Activated T-cell treated with anti-CD3 and anti-CD28 coated beads, Interleukin-2, amount 50 U/mL, for 72 hours (primary cell): ENCODE data around the gene ERMARD. TPM values are rescaled to one million over a fixed set of nuclear protein-coding genes. Genes with fewer than 3 reads are reported as not detected.

Experiments used
- ATAC-seq, 2 donors: fragments of 150-1000 bp; cut with Tn5 transposase; replicated peaks in 1 of 2; 2 replicates each; pipeline ENCODE4 v1.10.0; 2021; ENCODE audit warnings: moderate library complexity in 2 of 2, mild to moderate bottlenecking in 1 of 2
- DNase-seq, 2 donors: peaks; one replicate each; pipeline ENCODE4 v3.0.0; 2021 to 2022; ENCODE audit warnings: mixed read lengths in 1 of 2
- H3K27ac Mint-ChIP-seq: one replicate; pipeline ENCODE4 v1.8.0; 2022; ENCODE audit warnings: mild to moderate bottlenecking, moderate library complexity, mixed read lengths
- H3K27me3 Mint-ChIP-seq: one replicate; pipeline ENCODE4 v1.8.0; 2022; ENCODE audit warnings: low read depth, mixed read lengths
- H3K36me3 Mint-ChIP-seq, 2 donors: one replicate each; pipeline ENCODE4 v1.8.0; 2022; ENCODE audit warnings: mixed read lengths in 2 of 2, mild to moderate bottlenecking in 1 of 2; ENCODE audit not compliant: insufficient read depth in 2 of 2
- H3K4me1 Mint-ChIP-seq: one replicate; pipeline ENCODE4 v1.8.0; 2022; ENCODE audit warnings: low read depth, mixed read lengths
- H3K4me3 Mint-ChIP-seq, 2 donors: one replicate each; pipeline ENCODE4 v1.8.0; 2022; ENCODE audit warnings: mild to moderate bottlenecking in 2 of 2, mixed read lengths in 2 of 2, moderate library complexity in 2 of 2
- H3K9me3 Mint-ChIP-seq, 2 donors: one replicate each; pipeline ENCODE4 v1.8.0; 2022; ENCODE audit warnings: mixed read lengths in 2 of 2
- total RNA-seq, 2 donors: library from RNA; stranded (reverse); gene quantifications; one replicate each; pipeline ENCODE4 v1.2.3, GENCODE V29; 2022

The ERMARD gene
- total RNA-seq, 2 donors from 2014 or later, result 30.5 to 37.9 TPM

GRCh38 chr6:169813969-169814368 is 62.5 kb downstream of the ERMARD start:
- Mint-ChIP-seq H3K9me3 (peaks cover 6% of the 10 kb centered on the region in 2 donors), H3K27me3 (peaks cover 21% of the 10 kb centered on the region), H3K36me3 (peaks cover 0 to 3% of the 10 kb centered on the region in 2 donors), H3K27ac (no peak overlapping the region), H3K4me3 (no peak overlapping the region), H3K4me1 (peaks cover 6% of the 10 kb centered on the region)
- ATAC-seq (no peak), DNase-seq (no peak)

GRCh38 chr6:169816054-169816453 is 64.6 kb downstream of the ERMARD start:
- no peak overlapping the region for H3K4me3 Mint-ChIP-seq
- no peak overlapping the region for H3K27ac Mint-ChIP-seq
- H3K27me3 Mint-ChIP-seq, result peaks cover 27% of the 10 kb centered on the region

GRCh38 chr6:169816975-169817374 is 65.6 kb downstream of the ERMARD start:
- ATAC-seq (no peak), DNase-seq (no peak)
- Mint-ChIP-seq H3K27ac (no peak overlapping the region), H3K36me3 (peaks cover 2 to 3% of the 10 kb centered on the region in 2 donors), H3K27me3 (peaks cover 32% of the 10 kb centered on the region), H3K9me3 (peaks cover 6% of the 10 kb centered on the region in 2 donors), H3K4me3 (no peak overlapping the region), H3K4me1 (no peaks in the 10 kb centered on the region)

More at GRCh38 chr6:169816054-169816453, 64.6 kb downstream of the ERMARD start:
- H3K9me3 Mint-ChIP-seq, result peaks cover 6% of the 10 kb centered on the region in 2 donors
- H3K36me3 Mint-ChIP-seq, result peaks cover 2 to 3% of the 10 kb centered on the region in 2 donors
- DNase-seq (no peak), ATAC-seq (no peak)
- no peaks in the 10 kb centered on the region for H3K4me1 Mint-ChIP-seq

GRCh38 chr6:169820358-169820757 is 68.9 kb downstream of the ERMARD start:
- Mint-ChIP-seq H3K9me3 (peaks cover 6% of the 10 kb centered on the region in 2 donors), H3K27me3 (peaks cover 62% of the 10 kb centered on the region), H3K4me3 (no peak overlapping the region), H3K4me1 (no peaks in the 10 kb centered on the region), H3K36me3 (peaks cover 2 to 3% of the 10 kb centered on the region in 2 donors), H3K27ac (no peak overlapping the region)
- DNase-seq, result no peak
- ATAC-seq, result no peak

- H3K27ac Mint-ChIP-seq, result no peak overlapping the region
- peaks cover 63% of the 10 kb centered on the region for H3K27me3 Mint-ChIP-seq
- no peaks in the 10 kb centered on the region for H3K4me1 Mint-ChIP-seq
- DNase-seq (no peak), ATAC-seq (no peak)
- H3K36me3 Mint-ChIP-seq, result peaks cover 0 to 2% of the 10 kb centered on the region in 2 donors
- H3K9me3 Mint-ChIP-seq, result peaks cover 0 to 5% of the 10 kb centered on the region in 2 donors
- H3K4me3 Mint-ChIP-seq, result no peak overlapping the region
These were observed 72.6 kb downstream of the ERMARD start for GRCh38 chr6:169824021-169824420.

- DNase-seq (no peak), ATAC-seq (no peak)
- Mint-ChIP-seq H3K27ac (no peak overlapping the region), H3K36me3 (peaks cover 0 to 2% of the 10 kb centered on the region in 2 donors), H3K4me1 (no peaks in the 10 kb centered on the region), H3K27me3 (peaks cover 64% of the 10 kb centered on the region), H3K9me3 (peaks cover 0 to 5% of the 10 kb centered on the region in 2 donors), H3K4me3 (no peak overlapping the region)
These were observed 73.6 kb downstream of the ERMARD start for GRCh38 chr6:169824848-169825557.

- Mint-ChIP-seq H3K27ac (no peak overlapping the region), H3K27me3 (peaks cover 64% of the 10 kb centered on the region), H3K9me3 (peaks cover 0 to 5% of the 10 kb centered on the region in 2 donors), H3K36me3 (no peaks in the 10 kb centered on the region), H3K4me3 (no peak overlapping the region), H3K4me1 (no peaks in the 10 kb centered on the region)
- DNase-seq (no peak), ATAC-seq (no peak)
These were observed 74.3 kb downstream of the ERMARD start for GRCh38 chr6:169825558-169826225.

GRCh38 chr6:169826697-169827096 is 75.3 kb downstream of the ERMARD start:
- no peaks in the 10 kb centered on the region for H3K36me3 Mint-ChIP-seq
- H3K27ac Mint-ChIP-seq, result no peak overlapping the region
- peaks cover 0 to 5% of the 10 kb centered on the region in 2 donors for H3K9me3 Mint-ChIP-seq
- H3K27me3 Mint-ChIP-seq, result peaks cover 71% of the 10 kb centered on the region
- peaks cover 4% of the 10 kb centered on the region for H3K4me1 Mint-ChIP-seq
- H3K4me3 Mint-ChIP-seq, result no peak overlapping the region
- ATAC-seq (no peak), DNase-seq (no peak)

GRCh38 chr6:169827290-169827717 is 75.9 kb downstream of the ERMARD start:
- Mint-ChIP-seq H3K27ac (no peak overlapping the region), H3K4me3 (no peak overlapping the region), H3K4me1 (peaks cover 7% of the 10 kb centered on the region), H3K27me3 (peaks cover 68% of the 10 kb centered on the region), H3K36me3 (no peaks in the 10 kb centered on the region), H3K9me3 (peaks cover 0 to 5% of the 10 kb centered on the region in 2 donors)
- no peak for ATAC-seq
- DNase-seq, result no peak

GRCh38 chr6:169828176-169828575 is 76.8 kb downstream of the ERMARD start:
- no peak for DNase-seq
- H3K4me1 Mint-ChIP-seq, result peaks cover 7% of the 10 kb centered on the region
- H3K36me3 Mint-ChIP-seq, result no peaks in the 10 kb centered on the region
- peaks cover 0 to 5% of the 10 kb centered on the region in 2 donors for H3K9me3 Mint-ChIP-seq
- no peak overlapping the region for H3K27ac Mint-ChIP-seq
- no peak overlapping the region for H3K4me3 Mint-ChIP-seq
- peaks cover 61% of the 10 kb centered on the region for H3K27me3 Mint-ChIP-seq
- ATAC-seq, result no peak

- peaks cover 0 to 5% of the 10 kb centered on the region in 2 donors for H3K9me3 Mint-ChIP-seq
- H3K27ac Mint-ChIP-seq, result no peak overlapping the region
- no peak for ATAC-seq
- no peak for DNase-seq
- peaks cover 7% of the 10 kb centered on the region for H3K4me1 Mint-ChIP-seq
- H3K4me3 Mint-ChIP-seq, result no peak overlapping the region
- H3K36me3 Mint-ChIP-seq, result no peaks in the 10 kb centered on the region
- peaks cover 64% of the 10 kb centered on the region for H3K27me3 Mint-ChIP-seq
These were observed 78.4 kb downstream of the ERMARD start for GRCh38 chr6:169829786-169830185.

- Mint-ChIP-seq H3K27ac (no peak overlapping the region), H3K36me3 (no peaks in the 10 kb centered on the region), H3K4me1 (peaks cover 7% of the 10 kb centered on the region), H3K27me3 (peaks cover 65% of the 10 kb centered on the region), H3K4me3 (no peak overlapping the region), H3K9me3 (peaks cover 0 to 5% of the 10 kb centered on the region in 2 donors)
- DNase-seq (no peak), ATAC-seq (no peak)
These were observed 79.5 kb downstream of the ERMARD start for GRCh38 chr6:169830876-169831275.
